ENCODE data around the gene BCAS3.
A peak's percentile ranks its signal among the peaks of the same experiment; 100 is the strongest.

The BCAS3 gene

GRCh38 chr17:61385577-61386236 is 708.1 kb downstream of the BCAS3 start:
- no peak for DNase-seq (ENCODE audit: low spot score)
- Histone ChIP-seq H3K4me3 (no peak overlapping the region), H3K27ac (no peak overlapping the region)
- TF ChIP-seq, protein P1, sequence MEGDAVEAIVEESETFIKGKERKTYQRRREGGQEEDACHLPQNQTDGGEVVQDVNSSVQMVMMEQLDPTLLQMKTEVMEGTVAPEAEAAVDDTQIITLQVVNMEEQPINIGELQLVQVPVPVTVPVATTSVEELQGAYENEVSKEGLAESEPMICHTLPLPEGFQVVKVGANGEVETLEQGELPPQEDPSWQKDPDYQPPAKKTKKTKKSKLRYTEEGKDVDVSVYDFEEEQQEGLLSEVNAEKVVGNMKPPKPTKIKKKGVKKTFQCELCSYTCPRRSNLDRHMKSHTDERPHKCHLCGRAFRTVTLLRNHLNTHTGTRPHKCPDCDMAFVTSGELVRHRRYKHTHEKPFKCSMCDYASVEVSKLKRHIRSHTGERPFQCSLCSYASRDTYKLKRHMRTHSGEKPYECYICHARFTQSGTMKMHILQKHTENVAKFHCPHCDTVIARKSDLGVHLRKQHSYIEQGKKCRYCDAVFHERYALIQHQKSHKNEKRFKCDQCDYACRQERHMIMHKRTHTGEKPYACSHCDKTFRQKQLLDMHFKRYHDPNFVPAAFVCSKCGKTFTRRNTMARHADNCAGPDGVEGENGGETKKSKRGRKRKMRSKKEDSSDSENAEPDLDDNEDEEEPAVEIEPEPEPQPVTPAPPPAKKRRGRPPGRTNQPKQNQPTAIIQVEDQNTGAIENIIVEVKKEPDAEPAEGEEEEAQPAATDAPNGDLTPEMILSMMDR (IDR thresholded peaks at IDR 0.05): no peak

DNA sequence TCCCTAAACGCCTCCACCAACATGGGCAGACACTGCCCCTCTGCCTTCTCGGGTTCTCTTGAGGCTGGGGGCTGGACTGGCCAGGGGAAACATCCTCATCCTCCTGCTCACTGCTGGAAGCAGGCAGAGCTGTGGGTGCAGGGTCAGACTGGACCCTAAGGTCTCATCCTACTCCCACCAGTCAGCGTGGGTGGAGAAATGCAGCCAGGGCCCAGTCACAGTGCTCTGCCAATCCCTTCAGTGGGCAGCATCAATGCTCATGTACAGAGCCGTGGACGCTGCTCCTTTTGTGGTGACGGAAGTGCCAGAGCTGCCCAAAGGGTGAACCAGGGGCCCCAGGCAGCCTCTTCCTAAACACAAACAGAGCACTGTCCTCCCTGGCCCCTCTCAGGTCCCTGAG is 708.6 kb downstream of the BCAS3 start:
- Histone ChIP-seq H3K27ac (no peak overlapping the region), H3K4me3 (no peak overlapping the region)
- TF ChIP-seq, protein P1 (IDR thresholded peaks at IDR 0.05): no peak
- DNase-seq (ENCODE audit: low spot score): no peak

DNA sequence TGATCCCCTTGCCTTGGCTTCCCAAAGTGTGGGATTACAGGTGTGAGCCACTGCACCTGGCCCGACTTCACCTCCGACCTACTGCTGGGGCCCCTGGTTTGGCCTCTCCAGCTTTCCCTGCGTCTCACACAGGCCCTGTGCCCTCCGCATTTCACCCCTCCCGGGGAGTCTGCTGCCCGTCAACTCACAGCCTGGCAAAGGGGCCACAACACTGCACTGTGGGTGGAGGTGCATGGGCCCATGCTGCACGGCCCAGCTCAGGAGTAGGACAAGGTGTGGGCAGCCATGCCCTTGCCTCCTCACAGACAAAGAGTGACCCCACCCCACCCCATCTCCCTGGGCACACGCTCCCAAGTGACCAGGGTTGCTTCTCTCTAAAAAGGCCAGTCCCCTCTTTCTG is 709.4 kb downstream of the BCAS3 start:
- no peak overlapping the region for H3K27ac ChIP-seq
- no peak for DNase-seq (ENCODE audit: low spot score)
- H3K4me3 ChIP-seq: no peak overlapping the region
- TF ChIP-seq, protein P1 (IDR thresholded peaks at IDR 0.05): no peak

DNA sequence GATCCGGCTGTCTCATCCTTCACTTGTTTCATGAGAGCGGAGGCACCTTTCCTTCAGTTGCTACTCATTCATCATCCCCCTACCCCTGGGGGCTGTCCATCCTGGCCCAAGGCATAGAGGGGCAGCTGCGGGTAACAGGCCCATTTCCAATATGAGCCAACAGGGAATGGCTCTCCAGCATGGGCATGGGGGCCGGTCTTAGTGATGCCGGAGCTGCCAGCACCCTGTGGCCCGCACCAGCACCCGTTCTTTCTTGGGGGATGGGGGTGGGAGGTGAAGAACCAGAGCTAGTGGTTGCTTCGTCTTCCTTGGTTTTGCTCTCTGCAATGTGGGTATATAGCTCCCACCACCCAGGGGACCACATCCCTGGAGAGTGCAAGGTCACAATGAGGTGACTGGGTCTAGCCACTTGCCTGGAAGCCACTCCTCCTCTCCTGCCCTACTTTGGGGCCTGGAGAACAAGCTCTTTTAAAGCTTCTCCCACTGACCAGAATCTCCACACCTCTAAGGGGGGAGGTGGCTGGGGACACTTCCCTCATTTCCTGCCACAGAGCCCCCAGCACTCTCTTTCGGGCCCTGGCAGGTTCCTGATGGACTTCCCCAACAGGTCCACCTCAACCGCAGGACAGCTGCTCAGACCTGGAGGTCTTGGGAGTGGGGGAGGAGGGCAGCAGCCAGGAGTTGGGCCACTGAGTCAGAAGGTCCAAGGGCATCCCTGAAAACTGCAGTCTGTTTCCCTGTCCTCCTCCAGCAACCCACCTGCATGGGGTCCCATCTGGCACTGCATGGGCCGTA is 710.1 kb downstream of the BCAS3 start:
- TF ChIP-seq, protein P1 (IDR thresholded peaks at IDR 0.05): no peak
- Histone ChIP-seq H3K27ac (no peak overlapping the region), H3K4me3 (no peak overlapping the region)
- no peak for DNase-seq (ENCODE audit: low spot score)

DNA sequence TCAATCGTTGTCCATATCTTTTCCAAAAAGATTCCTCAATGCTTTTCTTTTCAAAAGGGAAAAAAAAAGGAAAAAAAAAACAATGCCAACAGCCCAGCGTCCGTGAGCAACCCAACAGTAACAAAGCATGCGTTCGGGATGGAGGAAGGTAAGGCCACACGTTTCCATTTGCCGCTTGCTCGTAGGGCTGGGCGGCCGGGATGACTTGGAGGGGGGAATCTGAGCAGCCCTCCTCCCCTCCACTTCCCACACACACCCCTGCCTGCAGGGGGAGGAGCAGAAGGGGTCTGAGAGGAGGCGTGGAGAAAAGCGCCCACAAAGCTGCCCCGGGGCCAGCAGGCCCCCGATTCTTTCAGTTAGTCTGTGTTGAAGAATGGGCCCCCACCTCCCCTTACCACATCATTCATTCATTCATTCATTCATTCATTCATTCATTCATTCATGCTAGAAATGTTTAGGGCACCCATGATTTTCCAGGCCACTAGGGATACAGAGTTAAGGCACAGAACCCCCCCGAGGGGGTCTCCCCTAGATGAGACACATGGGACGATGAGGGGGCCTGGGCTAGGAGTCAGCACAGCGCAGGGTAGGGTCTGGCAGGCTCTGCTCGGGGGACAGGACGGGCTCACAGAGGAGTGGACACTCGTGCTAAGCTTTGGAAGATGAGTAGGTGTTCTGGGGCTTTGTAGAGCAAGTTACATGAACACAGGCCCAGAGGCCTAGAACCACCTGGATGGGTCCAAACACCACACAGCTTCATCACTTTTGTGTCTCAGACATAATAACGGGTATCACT is 711.1 kb downstream of the BCAS3 start:
- peak overlapping the region in 1 of 2 donors; percentile 72 for H3K27ac ChIP-seq
- TF ChIP-seq, protein P1 (IDR thresholded peaks at IDR 0.05): no peak
- no peak for DNase-seq (ENCODE audit: low spot score)

DNA sequence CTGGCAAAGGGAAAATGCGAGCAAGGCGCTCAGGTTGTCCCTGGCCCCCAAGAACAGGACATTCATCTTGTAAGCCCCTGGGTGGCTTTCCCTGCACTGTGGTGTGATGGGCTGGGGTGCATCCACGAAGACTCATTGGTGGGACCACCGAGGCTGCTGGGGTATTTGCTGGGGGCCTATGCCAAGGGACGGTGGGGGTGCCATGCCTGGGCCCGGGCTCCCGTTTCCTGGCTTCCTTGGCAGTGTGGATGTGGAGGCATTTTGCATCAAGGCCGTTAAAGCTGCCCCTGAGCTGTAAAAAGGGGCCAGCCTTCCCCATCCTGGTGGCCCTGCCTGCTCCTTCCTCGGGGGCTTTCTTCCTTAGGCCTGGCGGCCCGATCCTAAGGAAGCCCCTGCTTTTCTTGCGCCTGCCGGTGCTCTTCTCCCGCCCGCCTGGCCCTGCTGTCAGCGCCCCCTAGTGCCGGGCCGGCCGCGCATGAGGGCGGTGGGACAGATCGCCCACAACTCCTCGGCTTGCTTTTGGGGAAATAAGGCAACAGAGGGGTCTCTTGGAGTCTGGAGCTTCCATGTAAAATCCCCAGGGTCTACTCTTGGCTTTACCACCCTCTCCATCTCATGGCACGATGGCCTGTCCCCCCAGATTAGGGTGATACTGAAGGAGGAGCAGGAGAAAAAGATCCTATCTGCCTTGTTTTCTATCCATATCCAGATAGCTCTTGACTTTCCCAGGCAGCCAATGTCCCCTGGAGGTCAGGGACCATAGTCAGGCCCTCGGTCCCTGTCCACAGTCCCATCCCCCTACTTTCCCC is 712.2 kb downstream of the BCAS3 start:
- TF ChIP-seq, protein P1 (IDR thresholded peaks at IDR 0.05): peak; percentile 81
- no peak for DNase-seq (ENCODE audit: low spot score)
- peak overlapping the region; percentile 31 to 72 for H3K27ac ChIP-seq
- peak overlapping the region; percentile 41 for H3K4me3 ChIP-seq

More for the DNA sequence above, 711.1 kb downstream of the BCAS3 start:
- H3K4me3 ChIP-seq: no peak overlapping the region
